ENCODE data around the gene GPR68.
A peak's percentile ranks its signal among the peaks of the same experiment; 100 is the strongest.
"Not testable (repeated sequence)": the region's sequence is repeated elsewhere in the genome, so short reads cannot be mapped to it uniquely, and the experiment has no call there.

GPR68 gene

GRCh38 chr14:91252871-91253794 lies 8.6 kb upstream of the GPR68 start:
- DNase-seq, result no peak

DNA sequence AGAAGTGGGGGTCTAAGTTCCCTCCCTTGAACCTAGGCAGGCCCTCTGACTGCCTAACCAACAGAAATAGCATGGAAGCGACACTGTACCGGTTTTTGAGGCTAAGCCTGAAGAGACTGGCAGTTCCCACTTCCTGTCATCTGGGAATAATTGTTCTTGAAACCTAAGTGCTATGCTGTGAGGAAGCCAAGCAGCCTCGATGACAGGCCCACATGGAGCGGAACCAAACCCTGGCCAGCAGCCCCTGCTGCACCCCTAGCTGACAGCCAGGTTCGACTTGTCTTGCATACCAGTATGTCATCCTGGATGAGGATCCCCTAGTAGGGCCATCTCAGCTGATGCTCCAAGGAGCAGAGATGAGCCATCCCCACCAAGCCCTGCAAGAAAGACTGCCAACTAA lies 6.4 kb upstream of the GPR68 start:
- DNase-seq, result no peak

GRCh38 chr14:91249841-91250616 lies 5.5 kb upstream of the GPR68 start:
- no peak for DNase-seq

DNA sequence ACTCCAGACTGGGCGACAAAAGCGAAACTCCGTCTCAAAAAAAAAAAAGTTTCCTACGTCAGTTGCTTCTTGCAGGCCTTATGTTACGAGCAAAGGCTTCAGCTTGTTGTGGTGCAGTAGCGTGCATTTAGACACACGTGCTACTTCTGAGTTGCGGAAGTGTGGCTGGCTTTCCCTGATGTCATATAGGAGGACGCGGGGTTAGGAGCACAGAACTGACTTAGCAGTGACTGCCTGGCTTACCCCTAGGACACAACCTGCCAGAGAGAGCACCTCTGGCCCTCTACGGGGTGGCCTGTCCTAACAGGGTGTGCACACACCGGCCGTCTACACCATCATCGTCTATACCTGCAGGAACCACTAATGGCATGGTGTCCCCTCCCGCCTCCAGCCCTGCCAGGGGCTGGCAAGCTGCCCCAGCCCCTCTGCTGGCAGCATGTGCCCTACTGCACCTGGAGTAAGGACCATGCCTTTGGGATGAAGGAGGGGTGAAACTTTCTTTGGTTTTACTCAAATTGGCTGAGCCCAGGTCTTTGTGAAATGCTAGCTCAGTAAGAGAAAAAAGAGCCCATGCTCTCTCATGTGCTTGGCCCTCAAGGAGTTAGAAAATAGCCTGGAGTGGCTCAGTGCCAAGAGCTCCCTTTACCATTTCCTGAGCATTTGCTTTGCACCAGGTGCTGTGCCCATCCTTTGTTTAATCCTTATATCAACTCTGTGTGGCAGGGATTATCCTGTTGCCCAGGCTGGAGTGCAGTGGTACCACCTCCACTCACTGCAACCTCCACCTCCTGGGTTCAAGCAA lies 1.7 kb upstream of the GPR68 start:
- peak; percentile 51 for DNase-seq

GRCh38 chr14:91245616-91246015 lies 1.1 kb upstream of the GPR68 start:
- not testable (repeated sequence) for DNase-seq

- peak; percentile 66 for DNase-seq
Measured at GRCh38 chr14:91245029-91245428, 525 bp upstream of the GPR68 start.

GRCh38 chr14:91243074-91243471 lies 1.4 kb downstream of the GPR68 start:
- DNase-seq, result no peak

- DNase-seq, result no peak
Measured at GRCh38 chr14:91242635-91243034, 1.9 kb downstream of the GPR68 start.

DNA sequence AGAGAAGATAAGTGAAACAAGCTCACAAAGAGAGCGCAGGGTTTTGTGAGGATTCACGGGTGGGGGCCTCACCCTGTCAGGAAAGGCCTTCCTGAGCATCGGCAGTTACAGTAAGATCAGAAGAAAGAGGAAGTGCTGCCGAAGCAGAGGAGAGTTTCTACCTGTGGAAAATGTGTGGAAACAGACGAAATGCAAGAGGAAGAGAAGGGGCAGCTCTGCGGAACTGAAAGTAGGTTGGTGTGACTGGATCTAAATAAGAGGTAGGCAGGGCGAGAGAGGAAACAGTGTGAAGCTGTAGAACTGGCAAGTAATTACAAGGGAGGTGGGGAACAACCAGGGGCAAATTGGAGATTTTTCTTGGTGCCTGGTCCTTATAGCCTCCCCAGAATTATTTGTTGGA lies 2.6 kb downstream of the GPR68 start:
- DNase-seq, result no peak

GRCh38 chr14:91238661-91239060 lies 5.8 kb downstream of the GPR68 start:
- DNase-seq, result no peak

- DNase-seq, result no peak
Measured at GRCh38 chr14:91238085-91238484, 6.4 kb downstream of the GPR68 start.

DNA sequence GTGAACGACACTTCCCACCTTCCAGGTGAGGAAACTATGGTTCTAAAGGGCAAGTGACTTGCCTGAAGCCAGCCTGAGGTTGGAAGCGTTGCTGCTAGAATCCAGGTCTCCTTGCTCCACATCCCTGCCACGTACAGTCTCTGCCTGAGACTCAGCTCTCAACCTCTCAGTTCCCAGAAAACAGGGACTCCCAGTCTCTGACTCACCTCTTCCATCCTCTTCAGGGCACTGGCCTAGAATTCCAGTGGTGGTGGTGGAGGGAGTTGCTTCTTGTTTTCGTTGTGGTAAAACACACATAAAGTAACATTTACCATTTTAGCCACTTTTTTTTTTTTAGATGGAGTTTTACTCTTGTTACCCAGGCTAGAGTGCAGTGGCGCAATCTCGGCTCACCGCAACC lies 7.3 kb downstream of the GPR68 start:
- no peak for DNase-seq

- no peak for DNase-seq
Measured at GRCh38 chr14:91235841-91236240, 8.7 kb downstream of the GPR68 start.

DNA sequence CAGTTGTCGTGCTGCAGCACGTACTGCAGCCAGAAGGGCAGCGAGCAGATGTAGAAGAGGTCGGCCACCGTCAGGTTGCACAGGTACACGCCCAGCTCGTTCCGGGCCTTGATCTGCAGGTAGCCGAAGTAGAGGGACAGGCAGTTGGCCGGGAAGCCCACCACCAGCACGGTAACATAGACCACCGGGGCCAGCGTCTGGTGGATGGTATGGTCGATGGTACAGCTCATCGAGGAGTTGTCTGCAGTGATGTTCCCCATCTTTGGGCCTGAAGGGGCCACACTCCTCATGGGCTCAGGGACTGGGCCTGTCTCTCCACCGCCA lies 9.8 kb downstream of the GPR68 start:
- DNase-seq, result no peak

DNA sequence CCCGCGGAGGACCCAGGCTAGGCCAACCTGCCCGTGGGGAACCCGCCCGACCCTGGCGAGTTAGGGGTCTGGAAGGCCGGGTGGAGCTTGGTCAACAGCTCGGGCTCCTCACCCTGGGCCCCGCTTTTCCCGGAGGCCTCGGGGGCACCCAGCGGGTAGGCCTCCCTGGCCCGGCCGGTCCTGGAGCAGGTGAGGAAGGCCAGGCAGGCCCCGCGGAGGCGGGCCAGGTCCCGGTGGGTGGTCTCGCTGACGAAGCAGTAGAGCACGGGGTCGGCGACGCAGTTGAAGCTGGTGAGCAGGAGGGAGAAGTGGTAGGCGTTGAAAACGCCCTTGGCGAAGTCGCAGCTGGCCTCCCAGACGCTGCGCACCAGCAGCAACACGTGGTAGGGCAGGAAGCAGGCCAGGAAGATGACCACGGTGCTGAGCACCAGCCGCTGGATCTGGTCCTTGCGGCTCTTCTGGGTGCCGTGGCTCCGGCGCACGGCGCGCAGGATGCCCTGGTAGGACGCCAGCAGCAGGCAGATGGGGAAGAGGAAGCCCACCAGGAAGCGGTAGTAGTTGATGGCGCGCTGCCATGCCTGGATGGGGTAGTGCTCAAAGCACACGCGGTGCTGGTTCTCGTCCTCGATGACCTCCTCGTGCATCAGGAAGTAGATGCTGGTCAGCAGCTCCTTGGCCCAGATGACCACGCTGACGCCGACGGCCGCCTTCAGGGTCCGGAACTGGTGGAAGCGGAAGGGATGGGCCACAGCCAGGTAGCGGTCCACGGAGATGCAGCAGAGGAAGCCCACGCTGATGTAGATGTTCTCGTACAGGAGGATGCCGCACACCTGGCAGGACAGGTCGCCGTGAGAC lies 10.3 kb downstream of the GPR68 start:
- DNase-seq, result no peak

DNA sequence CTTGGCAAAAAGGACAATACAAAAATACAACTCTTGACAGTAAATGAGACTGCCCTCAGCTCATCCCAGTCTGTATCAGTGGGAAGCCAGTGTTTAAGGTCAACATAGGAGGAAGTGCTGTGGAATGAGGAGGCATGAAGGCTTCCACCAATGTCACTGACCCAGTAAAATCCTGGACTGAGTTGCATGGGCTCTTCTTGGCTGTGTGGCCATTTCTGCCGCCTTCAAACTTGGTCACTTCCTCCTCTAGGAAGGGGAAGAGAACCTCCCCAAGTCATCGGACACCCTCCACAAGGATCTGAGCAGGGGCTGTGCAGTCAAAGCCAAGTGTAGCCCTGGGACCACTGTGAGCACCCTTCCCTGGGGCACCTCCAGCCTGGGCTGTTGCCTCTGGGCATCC lies 11.9 kb downstream of the GPR68 start:
- no peak for DNase-seq

GRCh38 chr14:91232052-91232451 lies 12.5 kb downstream of the GPR68 start:
- no peak for DNase-seq

DNA sequence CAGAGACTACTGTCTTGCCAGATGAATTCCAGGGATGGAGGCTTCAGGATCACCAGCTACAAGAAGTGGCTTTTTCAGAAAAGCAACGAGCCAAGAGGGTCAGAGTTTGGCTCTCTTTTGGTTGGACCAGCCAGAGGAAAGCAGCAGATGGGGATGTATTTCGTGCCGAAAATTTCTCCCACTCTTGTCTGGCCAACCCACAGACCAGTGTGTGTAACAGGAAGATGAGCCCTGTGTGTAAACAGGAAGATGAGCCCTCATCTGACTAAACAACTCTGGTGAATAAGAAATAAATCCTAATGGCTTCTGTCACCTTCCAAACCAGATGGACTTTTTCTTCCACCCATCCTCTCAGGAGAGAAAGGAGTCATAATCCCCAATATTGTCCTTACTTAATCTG lies 13.1 kb downstream of the GPR68 start:
- no peak for DNase-seq

GRCh38 chr14:91230397-91231035 lies 14.0 kb downstream of the GPR68 start:
- no peak for DNase-seq

- no peak for DNase-seq
Measured at GRCh38 chr14:91229743-91230200, 14.7 kb downstream of the GPR68 start.

DNA sequence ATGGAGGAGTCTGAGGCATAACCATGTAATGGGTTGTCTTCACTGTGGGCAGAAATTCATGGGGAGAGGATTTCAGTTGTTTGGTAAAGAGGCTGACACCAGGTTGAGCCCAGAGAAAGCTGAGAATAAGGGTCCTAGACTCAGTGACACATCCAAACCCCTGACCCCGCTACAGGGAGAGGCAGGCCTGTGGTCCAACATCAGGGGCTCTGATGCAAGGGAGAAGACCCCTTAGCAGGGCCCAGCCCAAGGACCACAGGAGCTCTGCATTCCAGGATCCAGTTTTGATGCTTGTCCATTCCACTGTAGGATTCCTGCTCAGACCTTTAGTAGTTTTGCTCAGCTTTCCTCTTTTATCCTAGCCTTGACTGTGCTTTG lies 15.5 kb downstream of the GPR68 start:
- no peak for DNase-seq

All from activated T-cell treated with anti-CD3 and anti-CD28 coated beads for 4 hours (primary cell).